Left hindlimb (tissue), 1 donor: ENCODE data around the gene RSAD2.
"Not testable (repeated sequence)": the region's sequence is repeated elsewhere in the genome, so short reads cannot be mapped to it uniquely, and the experiment has no call there.

Experiments
- DNase-seq: peaks from one replicate; pipeline ENCODE4 v3.0.0-alpha.2; 2018

The RSAD2 gene

DNA sequence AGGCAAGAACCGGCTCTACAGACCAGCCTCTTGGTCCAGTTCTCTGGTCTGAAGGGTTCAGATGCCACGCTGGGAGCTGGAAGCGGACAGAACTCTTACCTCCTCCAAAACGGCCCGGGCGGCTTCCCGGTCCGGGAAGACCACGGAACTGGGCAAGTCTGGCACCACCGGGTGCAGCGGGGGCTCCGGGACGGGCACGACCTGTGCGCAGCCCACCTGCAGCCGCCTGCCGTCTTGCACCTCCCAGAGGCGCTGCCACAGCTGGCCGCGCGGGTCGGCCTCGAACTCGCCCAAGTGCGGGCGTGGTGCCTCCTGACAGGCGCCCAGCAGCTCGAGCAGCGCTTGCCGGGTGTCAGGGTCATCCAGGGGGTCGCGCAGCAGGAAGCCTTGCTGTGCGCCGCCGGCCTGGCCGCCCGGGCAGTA is 12.6 kb upstream of the RSAD2 start:
- DNase-seq, result no peak

DNA sequence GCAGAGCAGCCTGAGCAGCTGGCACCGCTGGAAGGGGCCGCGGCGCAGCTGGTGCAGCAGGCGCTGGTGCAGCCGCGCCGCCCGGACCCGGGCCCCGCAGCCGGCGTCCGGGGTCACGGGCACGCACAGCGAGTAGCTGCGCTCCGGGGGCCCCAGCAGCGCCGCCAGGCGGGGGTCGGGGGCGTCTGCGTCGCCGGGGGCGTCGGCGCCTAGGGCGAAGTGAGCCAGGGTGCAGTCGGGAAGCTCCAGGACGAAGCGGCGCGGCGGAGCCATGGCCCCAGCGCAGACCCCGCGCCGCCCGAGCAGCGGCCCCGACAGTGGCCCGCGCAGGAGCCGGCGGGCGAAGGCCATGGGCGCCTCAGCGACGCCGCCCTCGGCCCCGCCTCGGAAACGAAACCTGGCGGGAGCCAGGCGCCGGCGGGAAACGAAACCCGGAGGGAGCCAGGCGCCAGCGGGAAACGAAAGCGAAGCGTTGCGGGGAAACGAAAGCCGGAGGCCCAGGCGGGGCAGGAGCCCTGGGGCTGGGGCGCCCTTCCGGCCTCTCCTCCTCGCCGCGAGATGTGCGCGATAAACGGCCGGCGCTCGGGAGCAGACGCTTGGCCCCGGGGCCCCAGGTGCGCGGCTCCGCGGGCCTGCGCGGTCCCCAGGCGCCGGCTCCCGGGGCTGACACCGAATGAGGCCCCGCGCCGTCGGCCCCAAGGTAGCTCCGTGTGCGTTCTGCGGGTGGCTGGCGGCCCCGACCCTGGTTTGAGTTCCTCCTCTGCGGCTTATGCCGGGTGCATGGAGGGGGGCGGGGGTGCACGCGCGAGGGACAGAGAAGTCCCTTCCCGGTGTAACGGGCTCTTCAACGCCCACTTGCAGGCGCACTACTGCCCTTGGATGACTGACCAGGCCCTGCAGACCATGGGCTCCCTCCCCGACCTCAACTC is 12.0 kb upstream of the RSAD2 start, which contains the start of gene CMPK2:
Gene CMPK2, minus strand, starts transcription at position 562 of the 929 bp plus-strand sequence. Its CDS starts 211 bp downstream, at position 351.
- DNase-seq, result peak; percentile 78

DNA sequence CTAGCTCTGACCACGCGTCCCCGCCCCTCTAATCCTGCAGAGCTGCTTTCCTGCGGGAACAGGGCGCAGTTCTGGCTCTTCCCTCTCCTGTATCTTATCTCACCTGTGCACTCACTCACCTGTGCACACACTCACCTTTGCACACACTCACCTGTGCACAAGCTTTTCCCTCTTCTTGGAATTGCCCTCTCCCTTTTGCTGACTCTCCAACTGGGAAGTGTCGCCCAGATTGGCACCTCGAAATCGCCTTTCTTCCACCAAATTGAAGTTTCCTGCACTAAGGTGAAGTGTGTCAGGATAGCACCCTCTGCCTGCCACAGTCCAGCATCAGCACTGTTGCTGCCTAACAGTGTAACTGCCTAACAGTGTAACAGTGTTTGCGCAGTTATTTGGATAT is 11.3 kb upstream of the RSAD2 start:
- DNase-seq, result no peak

DNA sequence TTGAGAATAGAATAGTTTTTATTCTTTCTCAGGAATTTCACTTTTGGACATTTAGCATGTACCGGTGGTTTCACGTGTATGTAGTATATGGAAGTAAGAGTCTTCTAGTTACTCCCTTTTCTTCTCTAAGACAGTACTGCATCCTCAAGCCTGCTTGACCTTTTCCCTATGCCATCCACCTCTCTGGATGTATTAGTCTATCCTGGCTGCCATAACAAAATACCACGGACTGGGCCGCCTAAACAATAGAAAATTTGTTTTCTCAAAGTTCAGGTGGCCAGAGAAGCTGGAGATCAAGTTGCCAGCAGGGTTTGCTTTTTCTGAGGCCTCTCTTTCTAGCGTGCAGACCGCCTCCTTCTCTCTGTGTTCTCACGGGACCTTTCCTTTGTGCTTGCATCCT is 10.6 kb upstream of the RSAD2 start:
- DNase-seq, result no peak

DNA sequence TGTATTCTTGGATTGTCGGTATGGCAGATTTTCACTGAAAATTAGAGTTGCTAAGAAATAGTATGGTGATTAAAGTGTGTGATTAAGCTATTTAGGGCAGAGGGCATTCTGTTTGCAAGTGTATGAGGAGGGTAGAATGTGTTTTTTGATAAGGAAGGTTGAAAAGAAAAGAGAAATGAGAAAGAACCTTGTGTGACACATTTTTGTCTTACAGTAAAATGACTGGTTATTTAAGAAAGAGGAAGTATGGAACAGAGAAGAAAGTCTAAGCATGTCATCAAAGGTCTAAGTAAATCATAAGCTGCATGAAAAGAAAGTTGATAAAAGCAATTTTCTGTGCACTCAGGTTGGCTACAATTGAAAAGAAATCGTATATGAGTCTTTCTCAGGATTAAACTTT is 5.2 kb upstream of the RSAD2 start:
- no peak for DNase-seq

DNA sequence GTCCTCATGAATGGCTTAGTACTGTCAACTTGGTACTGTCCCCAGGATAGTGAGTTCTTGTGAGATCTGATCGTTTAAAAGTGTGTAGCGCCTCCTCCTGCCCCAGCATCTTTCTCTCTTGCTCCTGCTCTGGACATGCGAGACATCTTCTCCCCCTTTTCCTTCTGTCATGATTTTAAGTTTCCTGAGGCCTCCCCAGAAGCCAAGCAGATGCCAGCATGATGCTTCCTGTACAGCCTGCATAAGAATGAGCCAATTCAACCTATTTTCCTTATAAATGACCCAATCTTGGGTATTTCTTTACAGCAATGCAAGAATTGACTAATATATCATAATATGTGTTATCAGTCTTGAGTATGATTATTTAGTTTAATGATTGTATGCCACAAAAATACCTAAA is 3.5 kb upstream of the RSAD2 start:
- DNase-seq, result no peak

DNA sequence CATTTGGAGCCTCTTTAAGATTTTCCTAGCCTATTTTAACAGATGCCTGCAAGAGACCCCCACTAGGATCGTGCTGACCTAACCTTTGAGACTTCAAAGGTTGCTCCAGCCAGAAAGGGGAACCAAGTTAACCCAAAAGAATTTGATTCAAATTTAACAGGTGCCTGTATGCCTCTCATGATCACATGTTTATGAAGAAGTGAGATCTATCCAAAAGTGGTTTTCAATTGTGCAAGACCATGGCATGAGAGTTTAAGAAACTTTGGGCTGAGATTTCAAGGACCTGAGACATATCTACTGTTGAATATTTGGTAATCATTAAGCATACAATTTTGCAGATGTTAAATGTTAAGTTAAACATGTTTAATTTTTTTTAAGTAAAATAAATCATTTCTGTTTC is 1.3 kb upstream of the RSAD2 start:
- no peak for DNase-seq

DNA sequence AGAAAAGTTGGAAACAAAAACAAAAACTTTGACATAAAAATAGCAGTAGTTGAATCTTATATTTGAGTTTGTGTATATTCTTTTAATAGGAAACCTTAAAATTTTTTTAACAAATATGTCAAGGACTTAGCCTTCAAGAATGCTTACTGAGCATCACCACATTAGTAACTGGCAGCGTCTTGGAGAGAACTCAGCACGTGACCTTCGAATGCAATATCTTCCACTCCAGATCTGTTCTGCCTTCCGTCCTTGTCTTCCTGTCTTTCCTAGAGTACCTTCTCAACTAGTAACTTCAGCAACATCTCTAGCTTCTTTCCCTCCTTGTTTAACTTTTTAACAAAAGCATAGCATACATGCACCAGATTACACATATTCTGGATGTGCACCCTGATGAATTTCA is 972 bp downstream of the RSAD2 start:
- DNase-seq, result no peak

DNA sequence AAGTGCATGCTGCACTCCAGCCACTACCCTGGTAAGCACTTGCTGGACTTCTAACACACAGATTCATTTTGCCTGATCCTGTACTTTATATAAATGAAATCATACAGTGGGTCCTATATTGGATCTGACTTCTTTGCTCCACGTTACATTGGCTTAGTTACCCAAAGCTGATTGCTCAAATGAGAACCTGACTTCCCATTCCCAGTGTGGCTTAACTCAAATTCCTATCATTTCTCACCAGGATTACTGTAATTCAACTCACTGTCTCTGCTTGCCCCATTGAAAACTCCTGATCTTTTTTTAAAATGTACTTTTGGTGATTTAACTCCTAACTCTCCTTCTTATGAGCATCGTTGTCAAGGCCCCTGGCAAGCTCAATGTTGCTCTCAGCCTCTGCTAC is 1.4 kb downstream of the RSAD2 start:
- DNase-seq, result no peak

DNA sequence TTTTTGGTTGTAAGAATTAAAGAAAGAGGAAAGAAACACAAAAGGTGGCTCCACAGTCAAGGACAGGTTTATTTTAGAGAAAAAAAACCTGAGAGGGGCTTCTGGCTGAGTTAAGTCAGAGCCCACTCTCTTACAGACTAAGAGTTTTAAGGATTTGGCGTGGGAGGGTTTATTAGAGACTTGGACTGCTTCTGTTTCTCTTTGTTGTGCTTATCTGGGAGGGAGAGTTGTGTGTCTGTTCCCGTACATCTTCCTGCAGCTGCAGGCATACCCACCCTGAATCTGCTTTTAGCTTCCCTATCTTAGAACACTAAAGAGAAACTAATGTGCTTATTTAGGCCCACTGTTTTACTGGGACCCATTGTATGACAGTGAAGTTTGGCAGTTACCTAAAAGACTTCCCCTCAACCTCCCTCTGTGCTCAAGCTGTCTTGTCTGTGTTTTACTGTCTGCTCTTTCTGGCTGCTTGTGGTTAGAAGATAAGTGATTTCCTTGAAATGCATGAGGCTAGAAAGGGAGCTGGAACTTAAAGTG is 2.7 kb downstream of the RSAD2 start:
- no peak for DNase-seq

DNA sequence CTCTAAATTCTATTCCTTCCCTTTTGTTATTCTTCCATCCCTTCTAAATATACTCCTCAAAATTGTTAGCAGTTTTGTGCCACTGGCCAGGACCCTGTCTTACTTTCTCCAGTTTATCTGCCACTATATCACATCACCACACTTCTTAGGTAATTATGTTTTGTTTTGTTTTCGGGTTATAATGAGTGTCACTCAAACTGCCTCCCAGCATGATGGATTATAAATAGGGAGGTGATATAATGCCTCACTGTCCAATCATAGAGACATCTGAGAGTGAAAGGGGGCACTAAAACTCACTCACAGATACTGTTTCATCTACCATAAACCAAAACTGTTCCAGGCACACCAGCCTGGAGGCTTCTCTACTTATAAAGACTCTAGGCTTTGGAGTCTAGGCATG is 3.5 kb downstream of the RSAD2 start:
- DNase-seq, result no peak

DNA sequence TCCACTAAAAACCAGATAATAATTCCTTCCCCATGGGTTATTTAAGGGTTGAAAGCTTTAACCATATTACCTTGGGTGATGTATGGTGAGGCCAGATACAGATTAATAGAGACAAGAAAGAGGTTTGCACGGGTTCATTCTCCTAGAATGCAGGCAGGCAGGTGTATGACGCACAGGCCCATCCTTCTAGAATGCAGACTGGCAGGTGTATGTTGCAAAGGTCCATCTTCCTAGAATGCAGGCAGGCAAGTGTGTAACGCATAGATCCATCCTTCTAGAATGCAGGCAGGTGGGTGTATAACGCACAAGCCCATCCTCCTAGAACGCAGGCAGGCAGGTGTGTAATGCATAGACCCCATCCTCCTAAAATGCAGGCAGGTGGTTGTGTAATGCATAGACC is 3.9 kb downstream of the RSAD2 start:
- no peak for DNase-seq

DNA sequence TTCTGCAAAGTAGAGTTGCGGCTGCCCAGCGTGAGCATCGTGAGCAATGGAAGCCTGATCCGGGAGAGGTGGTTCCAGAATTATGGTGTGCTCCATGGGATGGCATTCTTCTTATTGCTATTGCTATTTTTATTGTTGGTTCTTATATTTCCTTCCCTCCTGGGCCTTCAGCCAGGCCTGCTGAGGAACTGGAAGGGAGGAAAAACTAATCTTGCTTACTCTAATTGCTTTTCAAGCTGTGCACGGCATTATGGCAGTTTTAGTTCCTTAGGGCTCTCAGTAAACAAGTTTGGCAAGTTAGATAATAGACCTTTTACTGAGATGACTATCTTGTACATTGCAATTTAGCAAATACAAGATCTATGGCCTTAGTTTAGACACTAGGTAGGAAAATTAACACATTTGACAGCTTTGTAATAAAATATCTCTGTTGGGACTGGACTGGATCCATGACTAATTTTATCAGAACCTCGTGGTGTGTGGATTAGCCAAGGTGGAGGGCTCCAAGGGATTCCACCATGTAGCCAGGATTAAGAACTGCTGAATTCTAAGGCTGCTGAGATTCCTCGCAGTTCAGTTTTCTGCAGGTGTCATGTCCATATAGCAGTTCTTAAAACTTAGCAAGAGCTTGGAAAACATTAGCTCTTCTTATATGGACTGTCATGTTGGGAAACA is 6.0 kb downstream of the RSAD2 start:
- no peak for DNase-seq

DNA sequence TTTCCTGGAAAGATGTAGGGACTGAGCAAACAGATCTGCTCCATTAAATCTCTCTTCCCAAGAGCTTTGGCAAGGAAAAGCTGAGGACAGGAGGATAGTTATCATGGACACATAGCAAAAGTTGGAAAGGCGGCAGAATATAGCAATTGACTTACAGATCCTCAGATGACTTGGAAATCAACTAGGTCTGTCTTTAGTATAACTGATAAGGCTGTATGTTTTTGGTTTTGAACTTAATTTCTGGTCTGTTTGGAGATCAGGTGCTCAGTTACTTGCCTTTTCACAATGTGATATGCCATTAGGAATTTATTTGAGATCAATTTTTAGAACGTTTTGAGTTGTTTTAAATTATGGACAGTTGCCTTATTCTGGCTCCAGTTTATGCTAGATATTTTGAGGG is 8.0 kb downstream of the RSAD2 start:
- no peak for DNase-seq

DNA sequence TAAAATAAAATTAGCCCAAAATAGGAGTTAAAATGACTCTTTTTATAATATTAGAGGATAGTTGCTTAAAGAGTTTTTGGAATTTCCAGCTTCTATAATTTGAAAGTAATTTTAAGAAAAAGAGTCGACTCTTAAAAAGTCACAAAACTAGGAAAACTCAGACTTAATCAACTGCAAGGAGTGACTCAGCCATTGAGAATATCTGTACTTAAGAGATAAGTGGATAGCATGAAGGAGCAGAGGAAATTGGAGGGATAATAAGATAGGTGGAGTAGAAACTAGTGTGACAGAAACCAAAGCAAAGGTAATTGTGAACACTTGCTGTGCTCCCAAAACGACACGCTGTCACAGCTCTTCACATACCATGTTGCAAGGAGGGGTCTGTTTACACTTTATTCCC is 8.4 kb downstream of the RSAD2 start:
- DNase-seq, result no peak

DNA sequence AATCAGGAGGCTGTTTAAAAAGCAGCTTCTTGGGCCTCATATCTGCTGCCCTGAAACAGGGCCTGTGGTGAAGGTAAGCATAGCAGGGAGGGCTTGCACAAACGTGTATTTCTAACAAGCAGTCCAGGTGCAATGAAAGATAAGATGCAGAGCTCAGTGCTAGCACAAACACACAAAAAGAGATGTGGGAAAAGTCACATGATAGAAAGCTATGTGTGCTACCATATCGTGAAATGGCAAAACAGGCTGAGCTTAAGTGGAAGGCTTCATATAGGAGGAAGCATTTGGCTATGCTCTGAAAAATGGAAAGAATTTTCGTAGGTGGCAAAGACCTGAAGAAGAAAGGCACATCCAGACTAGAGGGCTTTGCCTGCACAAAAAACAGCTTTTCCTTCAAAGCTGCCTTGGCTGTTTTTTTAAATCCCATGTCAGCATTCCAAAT is 10.2 kb downstream of the RSAD2 start:
- no peak for DNase-seq

DNA sequence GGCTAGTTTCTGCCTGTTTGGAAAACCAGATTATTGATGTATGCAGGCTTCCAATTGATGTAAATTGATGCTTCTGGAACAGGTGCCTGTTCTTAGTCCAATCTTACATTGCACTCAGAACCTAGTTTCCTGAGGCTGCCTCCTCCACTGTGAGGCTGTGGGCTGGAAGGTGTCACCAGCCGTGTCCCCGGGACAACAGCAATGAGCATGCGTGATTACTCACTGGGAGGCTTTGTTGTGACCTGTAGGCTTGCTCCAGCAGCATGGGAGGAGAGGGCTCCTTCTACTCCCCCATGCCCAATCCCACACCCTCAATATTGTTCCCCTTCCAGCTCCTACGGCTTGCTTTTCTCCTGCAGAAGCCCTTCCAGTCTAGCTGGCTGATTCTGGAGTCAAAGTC is 11.1 kb downstream of the RSAD2 start:
- no peak for DNase-seq

DNA sequence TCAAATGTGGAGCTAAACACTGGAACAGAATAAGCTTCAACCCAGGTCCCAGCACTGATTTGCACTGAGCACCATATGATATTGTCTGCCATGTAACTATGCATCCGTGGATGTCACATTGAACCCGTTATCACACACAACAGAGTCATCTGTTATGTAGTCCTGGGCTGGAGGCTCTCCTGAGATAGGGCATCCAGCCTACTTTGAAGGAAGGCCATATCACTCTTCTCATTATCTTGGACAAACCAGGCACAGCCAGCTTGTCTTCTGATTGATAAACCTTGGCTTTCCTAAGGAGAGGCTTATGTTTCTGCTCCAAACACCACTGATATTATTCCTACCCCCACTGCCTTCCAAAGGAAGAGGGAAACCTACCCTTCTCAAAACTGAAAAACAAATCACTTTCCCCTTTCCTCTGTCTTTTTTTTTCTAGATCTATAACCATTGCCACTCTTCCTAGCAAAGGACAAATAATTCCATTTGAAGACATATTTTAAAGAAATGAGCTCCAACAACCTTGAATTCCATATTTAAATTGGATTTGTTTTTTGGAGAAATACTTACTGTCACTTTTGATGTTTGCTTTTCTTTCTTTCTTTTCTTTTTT is 16.4 kb downstream of the RSAD2 start:
- DNase-seq, result no peak

DNA sequence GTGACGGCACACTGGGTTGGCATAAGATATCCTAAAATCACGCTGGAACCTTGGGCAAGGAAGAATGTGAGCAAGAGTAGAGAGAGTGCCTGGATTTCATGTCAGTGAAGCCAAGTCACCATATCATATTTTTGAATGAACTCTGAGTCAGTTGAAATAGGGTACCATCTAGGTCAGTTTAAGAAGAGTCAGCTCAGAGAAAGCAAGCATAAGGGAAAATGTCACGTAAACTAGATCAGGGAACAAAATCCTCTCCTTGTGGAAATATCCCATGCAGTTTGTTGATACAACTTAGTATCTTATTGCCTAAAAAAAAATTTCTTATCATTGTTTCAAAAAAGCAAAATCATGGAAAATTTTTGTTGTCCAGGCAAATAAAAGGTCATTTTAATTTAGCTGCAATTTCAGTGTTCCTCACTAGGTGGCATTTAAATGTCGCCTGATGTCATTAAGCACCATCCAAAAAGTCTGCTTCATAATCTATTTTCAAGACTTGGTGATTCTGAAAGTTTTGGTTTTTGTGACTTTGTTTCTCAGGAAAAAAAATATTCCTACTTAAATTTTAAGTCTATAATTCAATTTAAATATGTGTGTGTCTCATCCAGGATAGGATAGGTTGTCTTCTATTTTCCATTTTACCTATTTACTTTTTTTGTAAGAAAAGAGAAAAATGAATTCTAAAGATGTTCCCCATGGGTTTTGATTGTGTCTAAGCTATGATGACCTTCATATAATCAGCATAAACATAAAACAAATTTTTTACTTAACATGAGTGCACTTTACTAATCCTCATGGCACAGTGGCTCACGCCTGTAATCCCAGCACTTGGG is 19.6 kb downstream of the RSAD2 start:
- DNase-seq, result no peak

DNA sequence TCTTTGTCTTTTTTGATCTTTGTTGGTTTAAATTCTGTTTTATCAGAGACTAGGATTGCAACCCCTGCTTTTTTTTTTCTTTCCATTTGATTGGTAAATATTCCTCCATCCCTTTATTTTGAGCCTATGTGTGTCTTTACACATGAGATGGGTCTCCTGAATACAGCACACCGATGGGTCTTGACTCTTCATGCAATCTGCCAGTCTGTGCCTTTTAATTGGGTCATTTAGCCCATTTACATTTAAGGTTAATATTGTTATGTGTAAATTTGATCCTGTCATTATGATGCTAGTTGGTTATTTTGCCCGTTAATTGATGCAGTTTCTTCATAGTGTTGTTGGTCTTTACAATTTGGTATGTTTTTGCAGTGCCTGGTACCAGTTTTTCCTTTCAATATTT is 25.0 kb downstream of the RSAD2 start:
- not testable (repeated sequence) for DNase-seq

DNA sequence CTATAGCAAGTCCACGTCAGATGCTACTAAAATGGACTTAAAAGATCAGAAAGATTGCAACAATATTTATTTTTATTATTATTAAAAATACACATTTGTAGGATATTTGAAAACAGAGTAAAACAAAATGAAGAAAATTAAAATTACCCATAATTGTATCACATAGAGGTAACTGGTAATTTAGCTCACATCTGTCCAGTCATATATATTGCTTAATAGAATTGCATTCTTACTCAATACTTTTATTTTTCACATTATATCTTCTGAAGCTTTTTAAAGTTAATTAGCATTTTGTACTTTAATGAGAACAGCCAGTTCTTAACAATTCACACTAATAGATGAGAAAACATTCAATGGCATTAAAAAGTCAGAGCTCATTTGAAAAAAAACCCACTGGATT is 28.1 kb downstream of the RSAD2 start:
- no peak for DNase-seq

DNA sequence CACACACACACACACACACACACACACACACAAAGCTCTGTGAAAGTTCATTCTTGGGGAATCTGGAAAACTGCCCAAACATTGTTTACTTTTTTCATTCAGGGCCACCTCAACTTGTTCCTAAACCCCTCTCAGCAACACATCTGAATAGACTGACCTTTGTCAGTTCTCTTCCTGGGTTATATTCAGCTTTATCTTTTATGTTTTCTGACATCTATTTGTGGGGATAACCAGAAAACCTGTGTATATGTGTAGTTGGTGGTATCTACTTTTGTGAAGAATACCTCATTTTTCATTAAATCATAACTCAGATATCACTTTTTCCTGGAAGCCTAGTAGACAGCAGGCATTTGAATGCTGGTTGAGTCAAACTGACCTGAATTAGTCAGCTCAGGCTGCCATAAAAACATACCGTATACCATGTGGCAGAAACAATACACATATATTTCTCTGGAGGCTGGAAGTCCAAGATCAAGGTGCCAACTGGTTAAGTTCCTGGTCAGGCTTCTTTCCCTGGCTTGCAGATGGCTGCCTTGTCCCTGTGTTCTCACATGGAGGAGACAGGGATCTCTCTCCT is 28.7 kb downstream of the RSAD2 start:
- no peak for DNase-seq
